ENCODE measurements around the gene CYP4A22.
"Not testable (repeated sequence)": the region's sequence is repeated elsewhere in the genome, so short reads cannot be mapped to it uniquely, and the experiment has no call there.

Gene CYP4A22

DNA sequence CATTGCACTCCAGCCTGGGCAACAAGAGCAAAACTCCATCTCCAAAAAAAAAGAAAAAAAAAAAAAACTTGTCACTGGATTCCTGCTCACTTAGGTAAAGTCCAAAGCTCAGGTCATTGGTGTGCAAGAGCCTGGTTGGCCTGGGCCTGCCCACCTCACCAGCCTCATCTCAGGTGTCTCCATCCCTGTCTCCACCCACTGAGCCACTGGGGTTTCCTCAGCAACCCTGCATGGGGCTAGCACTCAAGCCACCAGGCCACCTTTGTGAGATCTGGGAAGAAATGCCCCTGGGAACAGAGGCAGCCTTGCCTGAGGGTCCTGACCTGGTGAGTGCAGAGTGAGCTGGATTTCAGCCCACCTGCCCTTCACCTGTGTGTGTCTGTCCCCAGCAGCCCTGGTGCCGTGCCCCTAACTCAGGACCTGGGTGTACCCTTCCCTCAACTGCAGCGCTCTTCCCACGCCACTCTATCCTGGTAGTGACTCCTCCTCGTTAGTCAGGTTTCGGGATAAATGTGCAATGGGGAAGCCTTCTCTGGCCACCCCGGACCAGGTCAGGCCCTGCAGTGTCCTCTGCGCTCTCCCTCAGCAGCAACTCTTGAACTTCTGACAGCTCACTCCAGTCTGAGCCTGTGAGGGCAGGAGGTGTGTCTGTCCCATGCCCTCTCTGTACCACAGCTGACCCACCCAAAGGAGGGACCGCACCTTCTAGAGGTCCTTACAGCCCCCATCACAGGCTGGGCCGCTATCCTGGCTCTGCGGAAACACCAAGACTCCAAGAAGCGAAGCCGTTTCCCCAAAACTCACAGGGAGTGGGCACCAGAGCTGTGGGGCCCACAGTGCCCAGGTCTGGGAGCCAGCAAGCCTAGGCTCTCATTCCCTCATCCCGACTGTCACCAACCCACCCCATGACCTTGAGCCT, 49.3 kb downstream of the CYP4A22 start:
- peak; percentile 42 for DNase-seq

- peak; percentile 45 for DNase-seq
These were observed 50.1 kb downstream of the CYP4A22 start for GRCh38 chr1:47187231-47187925.

DNA sequence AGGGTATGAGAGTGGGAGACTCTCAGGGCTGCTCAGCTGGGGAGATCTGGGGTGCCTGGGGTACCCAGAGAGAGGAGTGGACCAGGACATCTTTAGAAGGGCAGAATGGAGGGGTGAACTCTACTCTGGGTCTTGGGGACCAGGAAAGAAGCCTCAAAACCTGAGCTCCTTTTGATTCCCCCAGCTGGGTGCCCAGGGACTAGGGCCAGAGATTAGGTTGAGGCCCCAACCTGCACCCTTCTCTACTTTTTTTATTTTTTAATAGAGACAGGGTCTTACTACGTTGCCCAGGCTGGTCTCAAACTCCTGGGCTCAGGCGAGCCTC, 50.6 kb downstream of the CYP4A22 start:
- DNase-seq = no peak

- DNase-seq = peak; percentile 43
These were observed 51.8 kb downstream of the CYP4A22 start for GRCh38 chr1:47188791-47189785.

GRCh38 chr1:47189844-47190508, 52.7 kb downstream of the CYP4A22 start, which contains the start of gene PDZK1IP1:
TSS of gene PDZK1IP1 (minus strand) at chr1:47190036. CDS start at chr1:47189932, 104 bp downstream.
- DNase-seq = peak; percentile 42

- peak; percentile 43 for DNase-seq
These were observed 53.2 kb downstream of the CYP4A22 start for GRCh38 chr1:47190509-47190855.

DNA sequence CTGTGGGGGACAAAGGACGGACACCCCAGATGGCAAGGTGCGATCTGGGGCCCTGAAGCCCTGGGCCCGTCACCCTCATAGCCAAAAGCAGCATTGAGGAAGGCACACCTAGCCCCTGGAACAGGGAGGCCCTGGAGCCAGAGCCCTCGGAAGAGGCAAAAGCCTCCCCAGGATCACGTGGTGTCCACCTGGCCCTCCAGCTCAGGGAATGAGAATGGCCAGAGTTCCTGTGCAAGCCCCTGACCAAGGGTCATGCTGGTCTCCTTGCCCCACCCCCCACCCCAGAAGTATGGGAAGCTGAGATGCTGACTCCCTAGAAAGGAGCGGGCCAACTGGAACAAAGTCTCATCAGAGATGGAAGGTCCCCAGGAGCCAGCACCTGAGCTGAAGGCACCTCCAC, 53.6 kb downstream of the CYP4A22 start:
- DNase-seq = no peak

- DNase-seq = peak; percentile 35
These were observed 54.8 kb downstream of the CYP4A22 start for GRCh38 chr1:47191940-47192457.

DNA sequence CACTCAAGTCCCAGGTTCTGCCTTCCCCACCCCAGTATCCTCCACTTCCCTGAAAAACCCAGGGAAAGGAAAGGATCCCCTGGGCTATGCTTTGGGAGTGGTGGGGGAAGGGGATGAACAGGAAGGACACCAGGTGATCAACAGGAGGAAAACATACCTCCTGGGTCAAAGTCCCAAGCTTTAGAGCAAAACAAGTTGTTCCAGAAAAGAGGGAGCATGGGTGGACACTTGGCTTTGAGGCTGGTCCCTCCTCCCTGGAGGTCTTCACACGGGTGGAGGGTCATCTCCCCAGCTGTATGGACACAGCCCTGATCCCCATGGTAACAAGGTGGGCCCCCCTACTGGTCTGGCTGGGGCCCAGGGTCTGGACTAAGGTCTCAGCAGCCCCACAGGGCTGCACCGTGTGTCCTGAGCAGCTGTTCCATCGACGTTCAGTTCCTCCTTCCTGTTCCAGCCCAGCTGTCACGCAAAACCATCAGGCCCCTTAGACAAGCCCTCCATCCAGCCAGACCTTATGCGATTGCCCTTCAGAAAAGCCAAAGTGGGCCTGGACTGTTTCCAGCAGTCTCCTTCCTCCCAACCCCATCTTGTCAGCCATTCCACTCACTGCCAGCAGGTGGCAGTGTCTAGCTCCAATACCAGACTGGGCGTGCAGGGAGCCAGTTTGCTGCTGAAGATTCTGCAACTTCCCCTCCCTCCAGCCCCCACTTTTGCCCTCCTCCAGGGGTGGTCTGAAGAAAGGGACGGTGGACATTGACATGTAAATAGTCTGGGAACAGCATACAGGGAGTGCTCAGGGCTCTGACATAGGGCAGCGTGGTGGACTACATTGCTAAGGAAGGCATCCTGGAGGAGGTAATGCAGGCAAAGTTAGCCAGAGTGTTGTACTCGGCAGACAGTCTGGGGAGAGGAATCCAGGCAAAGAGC, 55.5 kb downstream of the CYP4A22 start:
- DNase-seq = peak; percentile 86

DNA sequence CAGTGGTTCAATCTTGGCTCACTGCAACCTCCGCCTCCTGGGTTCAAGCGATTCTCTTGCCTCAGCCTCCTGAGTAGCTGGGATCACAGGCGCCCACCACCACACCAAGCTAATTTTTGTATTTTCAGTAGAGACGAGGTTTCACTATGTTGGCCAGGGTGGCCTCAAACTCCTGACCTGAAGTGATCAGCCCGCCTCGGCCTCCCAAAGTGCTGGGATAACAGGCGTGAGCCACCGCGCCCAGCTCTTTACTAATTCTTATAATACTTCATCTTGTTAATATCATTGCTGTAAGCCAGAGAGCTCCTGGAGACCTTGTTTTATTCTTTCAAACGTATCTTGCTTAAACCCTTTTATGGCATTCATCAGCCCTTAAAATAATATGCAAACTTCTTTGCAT, 56.3 kb downstream of the CYP4A22 start:
- peak; percentile 42 for DNase-seq

GRCh38 chr1:47194311-47194710, 57.1 kb downstream of the CYP4A22 start:
- no peak for DNase-seq

DNA sequence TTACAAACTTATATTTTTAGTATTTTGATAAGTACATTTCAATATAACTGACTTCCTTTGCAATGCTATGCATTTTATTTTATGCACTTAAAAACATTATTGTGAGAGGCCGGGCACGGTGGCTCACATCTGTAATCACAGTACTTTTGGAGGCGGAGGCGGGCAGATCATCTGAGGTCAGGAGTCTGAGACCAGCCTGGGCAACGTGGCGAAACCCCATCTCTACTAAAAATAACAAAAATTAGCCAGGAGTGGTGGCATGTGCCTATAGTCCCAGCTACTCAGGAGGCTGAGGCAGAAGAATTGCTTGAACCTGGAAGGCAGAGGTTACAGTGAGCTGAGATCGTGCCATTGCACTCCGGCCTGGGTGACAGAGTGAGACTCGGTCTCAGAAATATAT, 58.7 kb downstream of the CYP4A22 start:
- DNase-seq = not testable (repeated sequence)

DNA sequence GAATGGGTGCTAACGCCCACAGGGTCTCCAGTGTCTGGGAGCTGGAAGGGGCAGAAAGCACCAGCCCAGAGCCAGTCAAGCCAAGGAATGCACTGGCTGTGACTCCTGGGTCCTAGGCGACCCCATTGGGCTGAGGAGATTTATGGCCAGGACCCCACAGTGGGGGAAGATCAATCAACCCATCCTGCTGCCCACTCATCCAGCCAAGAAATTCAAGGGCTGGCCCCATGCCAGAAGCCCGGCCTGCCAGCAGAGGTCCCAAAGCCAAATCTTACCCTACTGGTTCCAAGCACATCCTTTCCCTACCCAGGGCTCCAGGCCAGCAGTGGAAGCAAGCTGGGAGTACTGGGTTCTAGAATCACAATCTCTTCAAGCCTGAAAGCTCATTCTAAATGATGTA, 59.4 kb downstream of the CYP4A22 start:
- no peak for DNase-seq

DNA sequence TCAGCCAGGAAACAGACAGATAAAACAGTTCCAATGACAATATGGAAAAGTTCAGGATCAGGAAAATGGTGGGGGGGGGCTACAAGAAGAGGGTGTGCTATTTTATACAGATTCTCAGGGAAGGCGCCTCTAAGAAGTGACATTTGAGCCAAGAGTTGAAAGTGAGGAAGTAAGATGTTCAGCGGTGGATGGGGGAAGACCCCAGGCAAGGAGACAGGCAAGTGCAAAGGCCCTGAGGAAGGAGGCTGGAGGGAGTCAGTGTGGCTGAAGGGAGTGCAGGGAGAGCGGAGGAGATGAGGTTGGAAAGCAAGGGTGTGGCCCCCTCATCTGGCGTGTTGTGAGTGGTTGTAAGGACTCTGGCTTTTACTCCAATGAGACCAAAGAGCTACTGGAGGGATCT, 61.0 kb downstream of the CYP4A22 start:
- no peak for DNase-seq

All from activated CD8-positive, alpha-beta memory T cell treated with anti-CD3 and anti-CD28 coated beads for 24 hours (primary cell).